ENCODE results near the gene NAXD.
"Not testable (repeated sequence)": the region's sequence is repeated elsewhere in the genome, so short reads cannot be mapped to it uniquely, and the experiment has no call there.

The NAXD gene

GRCh38 chr13:110615322-110616102, at the start of gene NAXD:
Gene NAXD, plus strand, starts transcription at chr13:110615545. Its CDS starts 57 bp downstream, at chr13:110615602.
- peak; percentile 49 for FAIRE-seq

GRCh38 chr13:110566171-110566570, 49.2 kb upstream of the NAXD start:
- FAIRE-seq: no peak

- FAIRE-seq: no peak
Measured at GRCh38 chr13:110568612-110569011, 46.7 kb upstream of the NAXD start.

- not testable (repeated sequence) for FAIRE-seq
Measured at GRCh38 chr13:110569962-110570361, 45.4 kb upstream of the NAXD start.

GRCh38 chr13:110570886-110571285, 44.5 kb upstream of the NAXD start:
- FAIRE-seq: no peak

- FAIRE-seq: no peak
Measured at GRCh38 chr13:110571896-110572777, 43.2 kb upstream of the NAXD start.

- no peak for FAIRE-seq
Measured at GRCh38 chr13:110572778-110573118, 42.6 kb upstream of the NAXD start.

GRCh38 chr13:110574161-110574560, 41.2 kb upstream of the NAXD start:
- no peak for FAIRE-seq

- no peak for FAIRE-seq
Measured at GRCh38 chr13:110575322-110576069, 39.8 kb upstream of the NAXD start.

GRCh38 chr13:110576070-110576394, 39.3 kb upstream of the NAXD start:
- FAIRE-seq: no peak

- FAIRE-seq: no peak
Measured at GRCh38 chr13:110576736-110577476, 38.4 kb upstream of the NAXD start.

- no peak for FAIRE-seq
Measured at GRCh38 chr13:110578363-110578762, 37.0 kb upstream of the NAXD start.

GRCh38 chr13:110580800-110581199, 34.5 kb upstream of the NAXD start:
- no peak for FAIRE-seq

- FAIRE-seq: no peak
Measured at GRCh38 chr13:110581506-110582185, 33.7 kb upstream of the NAXD start.

- no peak for FAIRE-seq
Measured at GRCh38 chr13:110582421-110582954, 32.9 kb upstream of the NAXD start.

GRCh38 chr13:110583178-110583865, 32.0 kb upstream of the NAXD start:
- no peak for FAIRE-seq

GRCh38 chr13:110589793-110590390, 25.5 kb upstream of the NAXD start:
- FAIRE-seq: no peak

- no peak for FAIRE-seq
Measured at GRCh38 chr13:110590577-110590976, 24.8 kb upstream of the NAXD start.

- FAIRE-seq: no peak
Measured at GRCh38 chr13:110592665-110593064, 22.7 kb upstream of the NAXD start.

GRCh38 chr13:110593430-110594130, 21.8 kb upstream of the NAXD start:
- FAIRE-seq: peak; percentile 99

All from islet of Langerhans (tissue), 1 donor.